GM12878 (cell line): ENCODE results near the gene TMEM255B. TPM values are rescaled to one million over a fixed set of nuclear protein-coding genes. Genes with fewer than 3 reads are reported as not detected.

ENCODE experiments used
- ATAC-seq: fragments of 200-7000 bp; cut with Tn5 transposase; 3 replicates; pipeline ENCODE4 v1.9.1; 2020; ENCODE audit warnings: mild to moderate bottlenecking, moderate library complexity
- BruUV-seq: library from RNA; stranded (reverse); fragments of 400-500 nt; replicated peaks from 2 replicates; lab custom pipeline; 2021; lab: Mats Ljungman, UMichigan
- CTCF ChIA-PET: fragments of 300-600 bp; sonication (Branson Sonifier 250); formaldehyde crosslinking; extraction: SDS; loops from one replicate; lab custom pipeline; 2021; ENCODE audit warnings: inconsistent platforms; lab: Yijun Ruan, JAX
- POLR2A ChIA-PET: fragments of 350-600 bp; formaldehyde crosslinking; extraction: SDS; loops from one replicate; lab custom pipeline; 2021; ENCODE audit warnings: inconsistent platforms; lab: Charles Lee
- RAD21 ChIA-PET: fragments of 300-600 bp; sonication (Branson Sonifier 250); formaldehyde crosslinking; loops from one replicate; lab custom pipeline; 2023; ENCODE audit warnings: antibody characterized with exemption; ENCODE audit not compliant: unreplicated experiment; lab: Charles Lee
- SMC1A ChIA-PET: fragments of 300-600 bp; sonication (Branson Sonifier 250); formaldehyde crosslinking; loops from one replicate; lab custom pipeline; 2023; ENCODE audit not compliant: unreplicated experiment, uncharacterized antibody; lab: Charles Lee
- DNase-seq: peaks from one replicate; pipeline ENCODE4 v3.0.0-alpha.2; 2011; ENCODE audit warnings: low read depth, low spot score
- FAIRE-seq: peaks from 3 replicates; lab custom pipeline; 2011; peaks lifted over from hg19 to GRCh38; lab: Jason Lieb, UNC
- H2AFZ ChIP-seq: 2 replicates; pipeline ENCODE4 v1.6.0; 2011; ENCODE audit warnings: low read depth, low read length, control low read depth; ENCODE audit not compliant: control insufficient read depth
- H3K27ac ChIP-seq: 2 replicates; pipeline ENCODE4 v1.5.1; 2011; ENCODE audit warnings: control low read depth; ENCODE audit not compliant: control insufficient read depth, insufficient read depth
- H3K27me3 ChIP-seq, 2 experiments: replicated peaks in 1 of 2; 2 replicates each; pipeline versions ENCODE4 v1.6.0 to v1.6.1; 2011; ENCODE audit warnings: low read length in 1 of 2; ENCODE audit not compliant: control insufficient read depth in 2 of 2, insufficient read depth in 2 of 2
- H3K36me3 ChIP-seq, 2 experiments: 2 replicates each; pipeline ENCODE4 v1.5.1; 2011; ENCODE audit warnings: low read length in 1 of 2; ENCODE audit not compliant: control insufficient read depth in 2 of 2, insufficient read depth in 2 of 2
- H3K4me1 ChIP-seq: 2 replicates; pipeline ENCODE4 v1.6.1; 2011; ENCODE audit warnings: mild to moderate bottlenecking, low read length, moderate library complexity, mixed read lengths; ENCODE audit not compliant: control insufficient read depth, insufficient read depth
- H3K4me2 ChIP-seq: 2 replicates; pipeline ENCODE4 v1.6.0; 2011; ENCODE audit warnings: control low read depth; ENCODE audit not compliant: control insufficient read depth, insufficient read depth
- H3K4me3 ChIP-seq: fragments of 200-600 bp; sonication (generic); 2 replicates; pipeline ENCODE4 v1.5.1; 2016
- H3K79me2 ChIP-seq: 2 replicates; pipeline ENCODE4 v1.6.0; 2011; ENCODE audit warnings: low read length; ENCODE audit not compliant: control insufficient read depth, insufficient read depth
- H3K9ac ChIP-seq: 2 replicates; pipeline ENCODE4 v1.8.0; 2011; ENCODE audit warnings: low read length, control low read depth, mixed read lengths; ENCODE audit not compliant: control insufficient read depth, insufficient read depth
- H3K9me3 ChIP-seq: replicated peaks from 3 replicates; pipeline ENCODE4 v1.5.1; 2011; ENCODE audit warnings: mild to moderate bottlenecking, low read length; ENCODE audit not compliant: control insufficient read depth, insufficient read depth
- H4K20me1 ChIP-seq: 2 replicates; pipeline ENCODE4 v1.6.0; 2011; ENCODE audit not compliant: control insufficient read depth, insufficient read depth
- CHD4 ChIP-seq: fragments of 200-600 bp; sonication (generic); IDR thresholded peaks from 2 replicates; pipeline ENCODE4 v1.6.1; 2016; ENCODE audit warnings: mild to moderate bottlenecking
- EED ChIP-seq: sonication (generic); IDR thresholded peaks from 2 replicates; pipeline ENCODE4 v1.6.1; 2016; ENCODE audit warnings: antibody characterized with exemption, low read depth
- IRF4 ChIP-seq: IDR thresholded peaks from 2 replicates; pipeline ENCODE4 v1.6.1; 2011; ENCODE audit warnings: low read depth, low read length
- IRF5 ChIP-seq: fragments of 450-650 bp; IDR thresholded peaks from 2 replicates; pipeline ENCODE4 v1.6.1; 2017; ENCODE audit warnings: borderline replicate concordance
- RELA ChIP-seq: fragments of 450-650 bp; IDR thresholded peaks from 2 replicates; pipeline ENCODE4 v1.8.0; 2014; ENCODE audit warnings: borderline replicate concordance; ENCODE audit not compliant: partially characterized antibody
- SIN3A ChIP-seq: IDR thresholded peaks from 2 replicates; pipeline ENCODE4 v1.6.1; 2012; ENCODE audit warnings: low read depth, low read length, improper control_type of control experiment
- TCF3 ChIP-seq: IDR thresholded peaks from 2 replicates; pipeline ENCODE4 v1.6.1; 2012; ENCODE audit warnings: low read depth, mild to moderate bottlenecking, low read length, borderline replicate concordance; ENCODE audit not compliant: insufficient read depth
- WGBS: methylation state at CpG from one replicate; pipeline ENCODE4 v1.1.6; 2016; ENCODE audit warnings: low lambda C conversion rate; ENCODE audit not compliant: insufficient replicate concordance, insufficient coverage; ENCODE audit errors: missing lambda C conversion rate; 5-methylcytosine and 5-hydroxymethylcytosine counted together
- in situ Hi-C: fragments of 300-500 bp; cut with MboI; formaldehyde crosslinking; loops from 9 replicates; pipeline ENCODE4 v1.14.3; 2018; ENCODE audit warnings: mixed read lengths
- intact Hi-C: fragments of 100-400 bp; cut with micrococcal nuclease; formaldehyde crosslinking; loops from one replicate; pipeline ENCODE4 v1.14.2; 2022; ENCODE audit not compliant: unreplicated experiment
- polyA plus RNA-seq, 11 experiments: library from polyadenylated mRNA; depleted of rRNA in 4 of 11; unstranded in 6 of 11; stranded (reverse) in 5 of 11; fragments of >200 nt; fragmentation: Nextera tagmentation in 4 of 11; fragmentation: Illumina TruSeq in 1 of 11; extraction: Ambion mirVana in 4 of 11; extraction: Trizol in 1 of 11; gene quantifications; 1 replicate in 1 of 11; 2 replicates in 10 of 11; pipeline versions ENCODE4 v1.2.1 to v1.2.3, GENCODE V29; 2011 to 2016; ENCODE audit warnings: inconsistent platforms in 2 of 11, missing spikeins in 2 of 11, low read depth in 1 of 11
- total RNA-seq, 4 experiments: library from RNA; depleted of rRNA in 3 of 4; stranded (reverse); fragments of >200 nt in 3 of 4; fragmentation: Illumina TruSeq in 1 of 4; extraction: Trizol in 1 of 4; gene quantifications; 2 replicates each; pipeline versions ENCODE4 v1.2.1 to v1.2.3, GENCODE V29; 2013 to 2021

Gene TMEM255B
- total and polyA plus RNA-seq, 10 of the 15 experiments (the other 5 are each of a cell fraction or from before 2014, with no cell fraction given) = 0.04 to 0.62 (median 0.13) TPM; not detected in 3

DNA sequence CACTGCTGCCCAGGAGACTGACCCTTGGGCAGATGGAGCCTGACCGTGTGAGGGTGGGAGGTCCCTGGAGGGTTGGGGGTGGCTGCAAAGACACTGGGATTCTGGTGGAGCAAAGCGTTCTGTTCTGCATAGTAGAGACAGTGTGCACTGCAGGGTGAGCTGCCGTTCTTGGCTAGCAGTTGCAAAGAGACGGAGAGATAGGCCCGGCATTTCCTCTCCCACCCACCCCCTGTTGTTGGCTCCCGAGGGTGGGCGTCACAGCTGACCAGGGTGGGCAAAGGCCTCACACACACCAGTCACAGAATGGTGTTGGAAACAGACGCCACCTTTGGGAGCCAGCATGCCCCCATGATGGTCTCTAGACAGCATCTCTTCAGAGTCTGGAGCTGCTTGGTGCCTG is 11.4 kb downstream of the TMEM255B start:
- ChIA-PET CTCF (no interaction called here), RAD21 (no interaction called here), POLR2A (no interaction called here), SMC1A (no interaction called here)
- ATAC-seq (no peak), FAIRE-seq (no peak), DNase-seq (no peak)
- Histone ChIP-seq H3K9ac (no peak overlapping the region), H3K79me2 (no peaks in the 10 kb centered on the region), H3K4me2 (no peak overlapping the region), H3K9me3 (no peaks in the 10 kb centered on the region), H3K4me3 (no peak overlapping the region), H3K4me1 (no peaks in the 10 kb centered on the region), H3K36me3 (no peaks in the 10 kb centered on the region), H3K27me3 (no peaks in the 10 kb centered on the region; a peak in 1 of 4 replicates), H4K20me1 (no peaks in the 10 kb centered on the region), H3K27ac (no peak overlapping the region), H2AFZ (no peak overlapping the region)
- 29% methylated on average over 8 of the region's 8 CpGs for WGBS
- intact Hi-C loops (no loop called here), in situ Hi-C loops (no loop called here)
- no peak for TF ChIP-seq IRF4
- BruUV-seq = no TSS peak

DNA sequence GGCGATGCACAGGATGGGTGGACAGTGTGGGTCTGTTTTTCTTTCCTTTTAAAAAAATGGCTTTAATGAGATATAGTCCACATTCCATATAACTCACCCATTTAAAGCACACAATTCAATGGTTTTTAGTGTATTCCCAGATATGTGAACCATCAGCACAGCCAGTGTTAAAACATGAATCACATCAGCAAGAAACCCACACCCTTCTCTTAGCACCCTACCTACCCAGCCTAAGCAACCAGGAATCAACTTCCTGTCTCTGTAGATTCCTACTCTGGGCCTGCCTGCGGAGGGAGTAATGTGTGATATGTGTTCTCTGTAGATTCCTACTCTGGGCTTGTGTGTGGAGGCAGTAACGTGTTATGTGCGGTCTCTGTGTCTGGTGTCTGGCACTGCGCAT is 11.9 kb downstream of the TMEM255B start:
- Histone ChIP-seq H3K9ac (no peak overlapping the region), H2AFZ (no peak overlapping the region), H3K9me3 (no peaks in the 10 kb centered on the region), H3K27ac (no peak overlapping the region), H3K4me3 (no peak overlapping the region), H3K27me3 (no peaks in the 10 kb centered on the region; a peak in 1 of 4 replicates), H3K36me3 (no peaks in the 10 kb centered on the region), H3K4me2 (no peak overlapping the region), H3K4me1 (no peaks in the 10 kb centered on the region), H4K20me1 (no peaks in the 10 kb centered on the region), H3K79me2 (no peaks in the 10 kb centered on the region)
- POLR2A ChIA-PET = no interaction called here
- SMC1A ChIA-PET = no interaction called here
- FAIRE-seq = no peak
- no peak for ATAC-seq
- CTCF ChIA-PET = no interaction called here
- TF ChIP-seq IRF5 = no peak
- TF ChIP-seq TCF3 = no peak
- no peak for TF ChIP-seq CHD4
- no peak for TF ChIP-seq RELA
- no peak for TF ChIP-seq SIN3A
- TF ChIP-seq EED = no peak
- 62% methylated on average over 5 of the region's 5 CpGs for WGBS
- RAD21 ChIA-PET = no interaction called here
- BruUV-seq = no TSS peak
- DNase-seq = no peak
- in situ Hi-C loops = no loop called here
- intact Hi-C loops = no loop called here
